Endodermal cell (in vitro differentiated cells): ENCODE data around the gene SMURF2. TPM values are rescaled to one million over a fixed set of nuclear protein-coding genes. Genes with fewer than 3 reads are reported as not detected.

ENCODE experiments used
- DNase-seq: peaks from one replicate; pipeline ENCODE4 v3.0.0-alpha.2; 2017
- H3K27ac ChIP-seq: 2 replicates; pipeline ENCODE4 v1.5.1; 2013; ENCODE audit warnings: mild to moderate bottlenecking, low read depth, low read length, moderate library complexity
- H3K27me3 ChIP-seq: 2 replicates; pipeline ENCODE4 v1.6.1; 2013; ENCODE audit warnings: mild to moderate bottlenecking, low read length, moderate library complexity; ENCODE audit not compliant: insufficient read depth, control insufficient read depth, poor library complexity, severe bottlenecking
- H3K36me3 ChIP-seq: 2 replicates; pipeline ENCODE4 v1.7.0; 2013; ENCODE audit warnings: mild to moderate bottlenecking, low read length, moderate library complexity; ENCODE audit not compliant: control insufficient read depth, insufficient read depth
- H3K4me1 ChIP-seq: one replicate; pipeline ENCODE4 v1.7.0; 2013; ENCODE audit warnings: low read length; ENCODE audit not compliant: control insufficient read depth, insufficient read depth
- H3K4me3 ChIP-seq: 2 replicates; pipeline ENCODE4 v1.5.1; 2013; ENCODE audit warnings: mild to moderate bottlenecking, low read length, moderate library complexity
- H3K9ac ChIP-seq: 2 replicates; pipeline ENCODE4 v1.6.1; 2013; ENCODE audit warnings: mild to moderate bottlenecking, low read length, moderate library complexity; ENCODE audit not compliant: poor library complexity, severe bottlenecking; ENCODE audit errors: extremely low read depth
- H3K9me3 ChIP-seq: 2 replicates; pipeline ENCODE4 v1.6.1; 2013; ENCODE audit warnings: mild to moderate bottlenecking, low read length, moderate library complexity; ENCODE audit not compliant: control insufficient read depth
- H3K27ac Mint-ChIP-seq: 2 replicates; pipeline ENCODE4 v1.8.0; 2020; ENCODE audit warnings: mixed read lengths
- H3K27me3 Mint-ChIP-seq: 2 replicates; pipeline ENCODE4 v1.8.0; 2021; ENCODE audit warnings: mild to moderate bottlenecking, mixed read lengths; ENCODE audit not compliant: insufficient read depth
- H3K36me3 Mint-ChIP-seq: 2 replicates; pipeline ENCODE4 v1.8.0; 2020; ENCODE audit warnings: low read depth, mixed read lengths
- H3K4me1 Mint-ChIP-seq: 2 replicates; pipeline ENCODE4 v1.8.0; 2020; ENCODE audit warnings: mixed read lengths
- H3K4me3 Mint-ChIP-seq: 2 replicates; pipeline ENCODE4 v1.8.0; 2020; ENCODE audit warnings: mild to moderate bottlenecking, moderate library complexity, mixed read lengths
- H3K9me3 Mint-ChIP-seq: 2 replicates; pipeline ENCODE4 v1.8.0; 2020; ENCODE audit warnings: mild to moderate bottlenecking, mixed read lengths
- CTCF ChIP-seq: fragments of 200-600 bp; sonication (generic); conservative IDR thresholded peaks from 2 replicates; pipeline ENCODE4 v1.5.0; 2021; ENCODE audit warnings: antibody characterized with exemption, mild to moderate bottlenecking
- WGBS, 2 experiments: methylation state at CpG; one replicate each; pipeline versions ENCODE4 v1.1.5 to v1.1.7; 2013; ENCODE audit warnings: missing lambda C conversion rate in 2 of 2, mixed read lengths in 1 of 2; ENCODE audit not compliant: insufficient coverage in 1 of 2, insufficient read length in 1 of 2; 5-methylcytosine and 5-hydroxymethylcytosine counted together
- total RNA-seq, 2 donors: library from RNA; stranded (reverse); fragmentation: NEBNext Ultra II Directional in 1 of 2; extraction: Animal tissue kit (Norgen Biotek cat#: 25700) in 1 of 2; gene quantifications; 2 replicates in 1 of 2; 3 replicates in 1 of 2; pipeline ENCODE4 v1.2.1, GENCODE V29; 2021

The SMURF2 gene
- total RNA-seq, 2 donors from 2014 or later = 33.6 to 34.1 TPM

GRCh38 chr17:64505340-64506200 is 156.5 kb downstream of the SMURF2 start:
- Mint-ChIP-seq H3K27ac (peak overlapping the region; percentile 100), H3K4me1 (peaks cover 45% of the 10 kb centered on the region), H3K4me3 (peak overlapping the region; percentile 100), H3K36me3 (peaks cover 71% of the 10 kb centered on the region), H3K27me3 (no peaks in the 10 kb centered on the region), H3K9me3 (no peaks in the 10 kb centered on the region)
- peak; percentile 89 for DNase-seq
- TF ChIP-seq CTCF = no peak
- peak overlapping the region; percentile 99 for H3K27ac ChIP-seq
- H3K4me1 ChIP-seq = peaks cover 11% of the 10 kb centered on the region
- peaks cover 65% of the 10 kb centered on the region for H3K36me3 ChIP-seq
- 0 to 1% methylated on average over 30 to 75 of the region's 76 CpGs for WGBS, 2 experiments
- H3K27me3 ChIP-seq = no peaks in the 10 kb centered on the region
- H3K4me3 ChIP-seq = peak overlapping the region; percentile 100
- no peaks in the 10 kb centered on the region for H3K9me3 ChIP-seq
- H3K9ac ChIP-seq = peak overlapping the region; percentile 100

GRCh38 chr17:64504769-64505339 is 157.3 kb downstream of the SMURF2 start:
- Mint-ChIP-seq H3K27ac (peak overlapping the region; percentile 100), H3K9me3 (no peaks in the 10 kb centered on the region), H3K4me3 (peak overlapping the region; percentile 100), H3K27me3 (no peaks in the 10 kb centered on the region), H3K36me3 (peaks cover 71% of the 10 kb centered on the region), H3K4me1 (peaks cover 52% of the 10 kb centered on the region)
- 5 to 6% methylated on average over 10 to 13 of the region's 13 CpGs for WGBS, 2 experiments
- Histone ChIP-seq H3K9ac (peak overlapping the region; percentile 100), H3K4me3 (peak overlapping the region; percentile 100), H3K36me3 (peaks cover 65% of the 10 kb centered on the region), H3K27ac (peak overlapping the region; percentile 99), H3K27me3 (no peaks in the 10 kb centered on the region), H3K9me3 (no peaks in the 10 kb centered on the region), H3K4me1 (peaks cover 13% of the 10 kb centered on the region)
- TF ChIP-seq CTCF = no peak
- no peak for DNase-seq

GRCh38 chr17:64503821-64504768 is 158.0 kb downstream of the SMURF2 start:
- Histone ChIP-seq H3K4me1 (peaks cover 13% of the 10 kb centered on the region), H3K27ac (no peak overlapping the region), H3K9me3 (no peaks in the 10 kb centered on the region), H3K36me3 (peaks cover 65% of the 10 kb centered on the region), H3K9ac (peak overlapping the region; percentile 100), H3K27me3 (no peaks in the 10 kb centered on the region), H3K4me3 (peak overlapping the region; percentile 100)
- Mint-ChIP-seq H3K4me3 (peak overlapping the region; percentile 100), H3K9me3 (no peaks in the 10 kb centered on the region), H3K27ac (peak overlapping the region; percentile 100), H3K4me1 (peaks cover 54% of the 10 kb centered on the region), H3K36me3 (peaks cover 73% of the 10 kb centered on the region), H3K27me3 (no peaks in the 10 kb centered on the region)
- 74 to 86% methylated on average over 5 to 7 of the region's 7 CpGs for WGBS, 2 experiments
- no peak for DNase-seq
- no peak for TF ChIP-seq CTCF
